Measurements from ENCODE around the gene KDM8. TPM values are rescaled to one million over a fixed set of nuclear protein-coding genes. Genes with fewer than 3 reads are reported as not detected.

KDM8 gene
- total and polyA plus RNA-seq, 9 of the 15 experiments (the other 6 are each of a cell fraction or from before 2014, with no cell fraction given): 0.61 to 9.1 (median 5.4) TPM

GRCh38 chr16:27268376-27269299 is 65.3 kb downstream of the KDM8 start, which contains the start of gene NSMCE1 (continued):
- TF ChIP-seq, protein P1, sequence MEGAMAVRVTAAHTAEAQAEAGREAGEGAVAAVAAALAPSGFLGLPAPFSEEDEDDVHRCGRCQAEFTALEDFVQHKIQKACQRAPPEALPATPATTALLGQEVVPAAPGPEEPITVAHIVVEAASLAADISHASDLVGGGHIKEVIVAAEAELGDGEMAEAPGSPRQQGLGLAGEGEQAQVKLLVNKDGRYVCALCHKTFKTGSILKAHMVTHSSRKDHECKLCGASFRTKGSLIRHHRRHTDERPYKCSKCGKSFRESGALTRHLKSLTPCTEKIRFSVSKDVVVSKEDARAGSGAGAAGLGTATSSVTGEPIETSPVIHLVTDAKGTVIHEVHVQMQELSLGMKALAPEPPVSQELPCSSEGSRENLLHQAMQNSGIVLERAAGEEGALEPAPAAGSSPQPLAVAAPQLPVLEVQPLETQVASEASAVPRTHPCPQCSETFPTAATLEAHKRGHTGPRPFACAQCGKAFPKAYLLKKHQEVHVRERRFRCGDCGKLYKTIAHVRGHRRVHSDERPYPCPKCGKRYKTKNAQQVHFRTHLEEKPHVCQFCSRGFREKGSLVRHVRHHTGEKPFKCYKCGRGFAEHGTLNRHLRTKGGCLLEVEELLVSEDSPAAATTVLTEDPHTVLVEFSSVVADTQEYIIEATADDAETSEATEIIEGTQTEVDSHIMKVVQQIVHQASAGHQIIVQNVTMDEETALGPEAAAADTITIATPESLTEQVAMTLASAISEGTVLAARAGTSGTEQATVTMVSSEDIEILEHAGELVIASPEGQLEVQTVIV (CRISPR knock-in tag; IDR thresholded peaks at IDR 0.05; ENCODE audit: borderline replicate concordance): no peak
- no peak for TF ChIP-seq HOXB6 (CRISPR knock-in tag; IDR thresholded peaks at IDR 0.05; ENCODE audit: borderline replicate concordance)
- TF ChIP-seq RBM39 (optimal IDR thresholded peaks at IDR 0.05; ENCODE audit: low read depth, low read length): no peak
- peak; percentile 41; the same call in 1 of the 2 replicates for TF ChIP-seq ESRRA (IDR thresholded peaks at IDR 0.05; ENCODE audit: borderline replicate concordance, low read depth)
- peak; percentile 53 for TF ChIP-seq NEUROD1 (IDR thresholded peaks at IDR 0.05; ENCODE audit: borderline replicate concordance, low read depth, low read length, partially characterized antibody)
- no peak for TF ChIP-seq MYBL2 (IDR thresholded peaks at IDR 0.05; ENCODE audit: low read depth)
- no peak for TF ChIP-seq MYBL2 (CRISPR knock-in tag; IDR thresholded peaks at IDR 0.05; ENCODE audit: borderline replicate concordance)
- TF ChIP-seq, protein P2, sequence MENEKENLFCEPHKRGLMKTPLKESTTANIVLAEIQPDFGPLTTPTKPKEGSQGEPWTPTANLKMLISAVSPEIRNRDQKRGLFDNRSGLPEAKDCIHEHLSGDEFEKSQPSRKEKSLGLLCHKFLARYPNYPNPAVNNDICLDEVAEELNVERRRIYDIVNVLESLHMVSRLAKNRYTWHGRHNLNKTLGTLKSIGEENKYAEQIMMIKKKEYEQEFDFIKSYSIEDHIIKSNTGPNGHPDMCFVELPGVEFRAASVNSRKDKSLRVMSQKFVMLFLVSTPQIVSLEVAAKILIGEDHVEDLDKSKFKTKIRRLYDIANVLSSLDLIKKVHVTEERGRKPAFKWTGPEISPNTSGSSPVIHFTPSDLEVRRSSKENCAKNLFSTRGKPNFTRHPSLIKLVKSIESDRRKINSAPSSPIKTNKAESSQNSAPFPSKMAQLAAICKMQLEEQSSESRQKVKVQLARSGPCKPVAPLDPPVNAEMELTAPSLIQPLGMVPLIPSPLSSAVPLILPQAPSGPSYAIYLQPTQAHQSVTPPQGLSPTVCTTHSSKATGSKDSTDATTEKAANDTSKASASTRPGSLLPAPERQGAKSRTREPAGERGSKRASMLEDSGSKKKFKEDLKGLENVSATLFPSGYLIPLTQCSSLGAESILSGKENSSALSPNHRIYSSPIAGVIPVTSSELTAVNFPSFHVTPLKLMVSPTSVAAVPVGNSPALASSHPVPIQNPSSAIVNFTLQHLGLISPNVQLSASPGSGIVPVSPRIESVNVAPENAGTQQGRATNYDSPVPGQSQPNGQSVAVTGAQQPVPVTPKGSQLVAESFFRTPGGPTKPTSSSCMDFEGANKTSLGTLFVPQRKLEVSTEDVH (IDR thresholded peaks at IDR 0.05; ENCODE audit: low read depth, partially characterized antibody): peak; percentile 74
- TF ChIP-seq GABPA (tag; conservative IDR thresholded peaks at IDR 0.05; ENCODE audit: low read depth): peak; percentile 96
- TF ChIP-seq KAT7 (CRISPR knock-in tag; IDR thresholded peaks at IDR 0.05; ENCODE audit: borderline replicate concordance): no peak
- TF ChIP-seq, protein P3, sequence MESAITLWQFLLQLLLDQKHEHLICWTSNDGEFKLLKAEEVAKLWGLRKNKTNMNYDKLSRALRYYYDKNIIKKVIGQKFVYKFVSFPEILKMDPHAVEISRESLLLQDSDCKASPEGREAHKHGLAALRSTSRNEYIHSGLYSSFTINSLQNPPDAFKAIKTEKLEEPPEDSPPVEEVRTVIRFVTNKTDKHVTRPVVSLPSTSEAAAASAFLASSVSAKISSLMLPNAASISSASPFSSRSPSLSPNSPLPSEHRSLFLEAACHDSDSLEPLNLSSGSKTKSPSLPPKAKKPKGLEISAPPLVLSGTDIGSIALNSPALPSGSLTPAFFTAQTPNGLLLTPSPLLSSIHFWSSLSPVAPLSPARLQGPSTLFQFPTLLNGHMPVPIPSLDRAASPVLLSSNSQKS (CRISPR knock-in tag; IDR thresholded peaks at IDR 0.05): no peak
- TF ChIP-seq, protein P4, sequence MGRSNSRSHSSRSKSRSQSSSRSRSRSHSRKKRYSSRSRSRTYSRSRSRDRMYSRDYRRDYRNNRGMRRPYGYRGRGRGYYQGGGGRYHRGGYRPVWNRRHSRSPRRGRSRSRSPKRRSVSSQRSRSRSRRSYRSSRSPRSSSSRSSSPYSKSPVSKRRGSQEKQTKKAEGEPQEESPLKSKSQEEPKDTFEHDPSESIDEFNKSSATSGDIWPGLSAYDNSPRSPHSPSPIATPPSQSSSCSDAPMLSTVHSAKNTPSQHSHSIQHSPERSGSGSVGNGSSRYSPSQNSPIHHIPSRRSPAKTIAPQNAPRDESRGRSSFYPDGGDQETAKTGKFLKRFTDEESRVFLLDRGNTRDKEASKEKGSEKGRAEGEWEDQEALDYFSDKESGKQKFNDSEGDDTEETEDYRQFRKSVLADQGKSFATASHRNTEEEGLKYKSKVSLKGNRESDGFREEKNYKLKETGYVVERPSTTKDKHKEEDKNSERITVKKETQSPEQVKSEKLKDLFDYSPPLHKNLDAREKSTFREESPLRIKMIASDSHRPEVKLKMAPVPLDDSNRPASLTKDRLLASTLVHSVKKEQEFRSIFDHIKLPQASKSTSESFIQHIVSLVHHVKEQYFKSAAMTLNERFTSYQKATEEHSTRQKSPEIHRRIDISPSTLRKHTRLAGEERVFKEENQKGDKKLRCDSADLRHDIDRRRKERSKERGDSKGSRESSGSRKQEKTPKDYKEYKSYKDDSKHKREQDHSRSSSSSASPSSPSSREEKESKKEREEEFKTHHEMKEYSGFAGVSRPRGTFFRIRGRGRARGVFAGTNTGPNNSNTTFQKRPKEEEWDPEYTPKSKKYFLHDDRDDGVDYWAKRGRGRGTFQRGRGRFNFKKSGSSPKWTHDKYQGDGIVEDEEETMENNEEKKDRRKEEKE (IDR thresholded peaks at IDR 0.05; ENCODE audit: borderline replicate concordance in 1 of 2, control insufficient read depth in 1 of 2, low read depth in 2 of 2, low read length in 1 of 2): no peak
- no peak for TF ChIP-seq TAL1 (IDR thresholded peaks at IDR 0.05)
- TF ChIP-seq STAT5B (CRISPR knock-in tag; IDR thresholded peaks at IDR 0.05): no peak
- no peak for TF ChIP-seq ZNF133 (CRISPR knock-in tag; IDR thresholded peaks at IDR 0.05)
- TF ChIP-seq RBM14 (IDR thresholded peaks at IDR 0.05; ENCODE audit: borderline replicate concordance, insufficient read depth, low read depth, low read length): no peak
- 0 out of 2 replicates have a peak, but pooled peaks have one; percentile 40 for TF ChIP-seq ZEB2 (IDR thresholded peaks at IDR 0.05)

All from K562 (cell line).